ENCODE data around the gene INTS3.

GRCh38 chr1:153791648-153792253, 63.9 kb downstream of the INTS3 start:
- TF ChIP-seq CTCF (IDR thresholded peaks at IDR 0.05) (no peak), POLR2A (IDR thresholded peaks at IDR 0.05) (no peak)
